ENCODE measurements around the gene FBXO33.

FBXO33 gene

GRCh38 chr14:39431416-39432178, 636 bp downstream of the FBXO33 start:
- peak; percentile 17 to 20 for DNase-seq (ENCODE audit: low read depth in 1 of 2, low spot score in 1 of 2)

GRCh38 chr14:39430762-39431415, 1.3 kb downstream of the FBXO33 start:
- DNase-seq (ENCODE audit: low read depth in 1 of 2, low spot score in 1 of 2) = no peak

GRCh38 chr14:39428118-39428517, 4.1 kb downstream of the FBXO33 start:
- no peak for DNase-seq (ENCODE audit: low read depth in 1 of 2, low spot score in 1 of 2)

- no peak for DNase-seq (ENCODE audit: low read depth in 1 of 2, low spot score in 1 of 2)
Measured at GRCh38 chr14:39426605-39427004, 5.6 kb downstream of the FBXO33 start.

GRCh38 chr14:39425947-39426346, 6.3 kb downstream of the FBXO33 start:
- DNase-seq (ENCODE audit: low read depth in 1 of 2, low spot score in 1 of 2) = no peak

- no peak for DNase-seq (ENCODE audit: low read depth in 1 of 2, low spot score in 1 of 2)
Measured at GRCh38 chr14:39423793-39424192, 8.4 kb downstream of the FBXO33 start.

- DNase-seq (ENCODE audit: low read depth in 1 of 2, low spot score in 1 of 2) = no peak
Measured at GRCh38 chr14:39422243-39422642, 10.0 kb downstream of the FBXO33 start.

- no peak for DNase-seq (ENCODE audit: low read depth in 1 of 2, low spot score in 1 of 2)
Measured at GRCh38 chr14:39419272-39419671, 13.0 kb downstream of the FBXO33 start.

- DNase-seq (ENCODE audit: low read depth in 1 of 2, low spot score in 1 of 2) = no peak
Measured at GRCh38 chr14:39417014-39417413, 15.2 kb downstream of the FBXO33 start.

GRCh38 chr14:39416072-39416471, 16.2 kb downstream of the FBXO33 start:
- DNase-seq (ENCODE audit: low read depth in 1 of 2, low spot score in 1 of 2) = no peak

- no peak for DNase-seq (ENCODE audit: low read depth in 1 of 2, low spot score in 1 of 2)
Measured at GRCh38 chr14:39406560-39406959, 25.7 kb downstream of the FBXO33 start.

GRCh38 chr14:39398382-39398781, 33.9 kb downstream of the FBXO33 start:
- no peak for DNase-seq (ENCODE audit: low read depth in 1 of 2, low spot score in 1 of 2)

- no peak for DNase-seq (ENCODE audit: low read depth in 1 of 2, low spot score in 1 of 2)
Measured at GRCh38 chr14:39396448-39396847, 35.8 kb downstream of the FBXO33 start.

- DNase-seq (ENCODE audit: low read depth in 1 of 2, low spot score in 1 of 2) = no peak
Measured at GRCh38 chr14:39395555-39396254, 36.5 kb downstream of the FBXO33 start.

GRCh38 chr14:39393289-39393688, 38.9 kb downstream of the FBXO33 start:
- DNase-seq (ENCODE audit: low read depth in 1 of 2, low spot score in 1 of 2) = no peak

GRCh38 chr14:39384177-39384576, 48.1 kb downstream of the FBXO33 start:
- DNase-seq (ENCODE audit: low read depth in 1 of 2, low spot score in 1 of 2) = no peak

GRCh38 chr14:39383741-39384140, 48.5 kb downstream of the FBXO33 start:
- no peak for DNase-seq (ENCODE audit: low read depth in 1 of 2, low spot score in 1 of 2)

GRCh38 chr14:39383026-39383660, 49.1 kb downstream of the FBXO33 start:
- DNase-seq (ENCODE audit: low read depth in 1 of 2, low spot score in 1 of 2) = no peak

- no peak for DNase-seq (ENCODE audit: low read depth in 1 of 2, low spot score in 1 of 2)
Measured at GRCh38 chr14:39382463-39382862, 49.8 kb downstream of the FBXO33 start.

- DNase-seq (ENCODE audit: low read depth in 1 of 2, low spot score in 1 of 2) = no peak
Measured at GRCh38 chr14:39381366-39381765, 50.9 kb downstream of the FBXO33 start.

- no peak for DNase-seq (ENCODE audit: low read depth in 1 of 2, low spot score in 1 of 2)
Measured at GRCh38 chr14:39376667-39377403, 55.4 kb downstream of the FBXO33 start.
